ENCODE data around the gene WWP2.

- TF ChIP-seq USF1 (IDR thresholded peaks at IDR 0.05), result no peak
- TF ChIP-seq EP300 (IDR thresholded peaks at IDR 0.05; ENCODE audit: borderline replicate concordance), result no peak
- no peak for TF ChIP-seq YY1 (IDR thresholded peaks at IDR 0.05; ENCODE audit: low read depth)
- no peak for TF ChIP-seq TCF12 (IDR thresholded peaks at IDR 0.05; ENCODE audit: low read depth)
- no peak for TF ChIP-seq RAD21 (IDR thresholded peaks at IDR 0.05; ENCODE audit: low read depth)
- TF ChIP-seq CREB1 (IDR thresholded peaks at IDR 0.05; ENCODE audit: low read depth), result no peak
- TF ChIP-seq MAX (IDR thresholded peaks at IDR 0.05), result no peak
- no peak for TF ChIP-seq TAF1 (IDR thresholded peaks at IDR 0.05; ENCODE audit: low read depth)
- no peak for TF ChIP-seq ZBTB7A (IDR thresholded peaks at IDR 0.05; ENCODE audit: low read depth)
- no peak for TF ChIP-seq CEBPB (IDR thresholded peaks at IDR 0.05)
- no peak for TF ChIP-seq REST (IDR thresholded peaks at IDR 0.05; ENCODE audit: low read depth)
- no peak for TF ChIP-seq FOXM1 (IDR thresholded peaks at IDR 0.05; ENCODE audit: borderline replicate concordance, low read depth)
- TF ChIP-seq NFIC (IDR thresholded peaks at IDR 0.05), result no peak
- TF ChIP-seq TEAD4 (IDR thresholded peaks at IDR 0.05), result no peak
These were observed 8.0 kb upstream of the WWP2 start for GRCh38 chr16:69754143-69754468.
